ENCODE data around the gene ISOC2.

ISOC2 gene

DNA sequence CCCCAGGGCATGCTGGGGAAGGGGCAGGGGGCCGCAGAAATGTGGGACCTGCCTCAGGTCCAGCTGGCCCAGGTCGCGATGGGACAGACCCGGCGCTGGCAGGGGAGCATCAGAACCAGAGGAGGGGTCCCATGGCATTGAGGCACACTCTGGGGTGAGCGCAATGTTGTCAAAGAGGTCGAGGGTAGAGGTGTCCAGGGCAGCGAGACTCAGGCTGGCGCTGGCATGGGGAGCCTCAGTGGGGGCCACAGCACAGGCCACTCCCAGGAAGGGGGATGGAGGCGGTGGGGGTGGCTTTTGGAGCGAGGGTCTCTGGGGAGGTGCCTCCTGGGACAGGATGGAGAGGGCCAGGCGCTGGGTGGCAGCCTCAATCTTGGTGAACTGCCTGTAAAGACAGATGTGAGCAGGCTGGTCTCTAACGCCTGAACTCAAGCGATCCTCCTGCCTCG is 2.2 kb upstream of the ISOC2 start:
- no peak for DNase-seq
- TF ChIP-seq GATA1 (IDR thresholded peaks at IDR 0.05; ENCODE audit: low read depth, low read length) = no peak
- TF ChIP-seq POLR2A (IDR thresholded peaks at IDR 0.05; ENCODE audit: low read length) = no peak

DNA sequence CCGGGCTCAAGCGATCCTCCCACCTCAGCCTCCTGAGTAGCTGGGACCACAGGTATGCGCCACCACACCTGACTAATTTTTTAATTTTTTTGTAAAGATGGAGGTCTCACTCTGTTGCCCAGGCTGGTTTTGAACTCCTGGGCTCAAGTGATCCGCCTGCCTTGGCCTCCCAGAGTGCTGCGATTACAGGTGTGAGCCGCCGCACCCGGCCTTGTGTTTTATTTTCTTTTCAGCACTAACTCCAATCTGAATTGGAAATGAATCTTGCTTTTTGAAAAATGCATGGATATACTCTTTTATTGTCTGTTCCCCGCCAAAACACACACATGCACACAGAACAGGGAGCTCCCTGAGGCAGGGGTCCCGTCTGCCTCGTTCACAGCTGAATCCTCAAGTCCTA is 1.3 kb upstream of the ISOC2 start:
- TF ChIP-seq POLR2A (IDR thresholded peaks at IDR 0.05; ENCODE audit: low read length) = no peak
- TF ChIP-seq GATA1 (IDR thresholded peaks at IDR 0.05; ENCODE audit: low read depth, low read length) = no peak
- no peak for DNase-seq

DNA sequence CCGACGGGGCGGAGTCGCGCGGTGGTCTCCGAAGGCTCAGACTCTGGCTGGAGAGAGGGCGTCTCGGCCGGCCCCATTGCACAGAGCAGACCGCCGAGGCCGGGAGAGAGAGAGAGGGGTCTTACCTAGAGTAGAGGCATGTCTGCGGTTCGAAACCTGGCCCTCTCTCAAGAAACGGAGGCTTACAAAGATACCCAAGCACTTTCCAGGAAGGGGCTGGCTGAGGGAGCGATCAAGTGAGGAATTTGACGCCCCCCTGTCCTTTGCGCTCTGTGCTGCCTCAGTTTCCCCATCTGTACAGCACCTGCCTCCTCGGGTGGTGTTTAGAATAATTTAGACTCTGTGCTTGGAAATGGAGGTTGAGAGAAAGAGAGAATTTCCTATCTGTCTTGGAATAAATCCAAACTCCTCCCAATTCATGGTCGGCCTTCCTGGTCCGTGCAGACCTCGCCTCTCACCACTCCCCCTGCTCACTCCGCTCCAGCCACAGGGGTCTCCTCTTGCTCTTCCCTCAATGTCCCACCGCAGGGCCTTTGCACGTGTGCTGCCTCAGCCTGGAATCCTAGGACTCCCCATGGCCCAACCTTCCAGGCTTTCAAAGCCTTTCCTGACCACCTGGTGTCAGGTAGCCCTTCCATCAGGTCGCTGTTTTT is 658 bp upstream of the ISOC2 start:
- DNase-seq = peak; percentile 75 to 78
- TF ChIP-seq POLR2A (IDR thresholded peaks at IDR 0.05; ENCODE audit: low read length) = peak; percentile 76
- no peak for TF ChIP-seq GATA1 (IDR thresholded peaks at IDR 0.05; ENCODE audit: low read depth, low read length)

DNA sequence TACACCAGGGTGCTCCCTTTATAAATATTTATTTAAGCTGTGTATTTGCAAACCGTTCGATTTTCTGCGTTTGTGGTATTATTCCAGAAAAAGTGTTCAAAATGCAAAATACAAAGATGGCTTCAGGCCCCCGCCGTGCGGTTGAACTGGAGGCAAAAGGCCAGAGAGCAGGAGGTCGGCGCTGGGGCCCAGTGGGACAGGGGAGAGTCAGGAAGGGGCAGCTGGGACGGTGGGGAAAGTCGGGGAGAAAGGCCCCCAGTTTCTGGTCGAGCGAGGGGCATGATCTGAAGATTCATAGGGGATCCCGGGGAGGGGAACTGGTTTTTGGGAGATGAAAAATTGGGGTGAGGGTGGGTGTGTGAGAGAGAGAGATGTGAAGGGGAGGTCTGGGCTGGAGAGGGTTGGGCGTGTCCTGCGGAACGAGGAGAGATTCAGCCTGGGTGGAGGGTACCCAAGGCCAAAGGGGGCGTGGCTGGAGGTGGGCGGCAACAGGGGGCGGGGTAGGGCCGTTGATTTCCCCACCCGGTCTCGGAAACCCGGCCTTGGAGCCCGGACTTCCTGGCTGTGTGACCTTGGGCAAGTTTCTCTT is 678 bp downstream of the ISOC2 start:
- peak; percentile 91 to 92 for DNase-seq
- no peak for TF ChIP-seq GATA1 (IDR thresholded peaks at IDR 0.05; ENCODE audit: low read depth, low read length)

DNA sequence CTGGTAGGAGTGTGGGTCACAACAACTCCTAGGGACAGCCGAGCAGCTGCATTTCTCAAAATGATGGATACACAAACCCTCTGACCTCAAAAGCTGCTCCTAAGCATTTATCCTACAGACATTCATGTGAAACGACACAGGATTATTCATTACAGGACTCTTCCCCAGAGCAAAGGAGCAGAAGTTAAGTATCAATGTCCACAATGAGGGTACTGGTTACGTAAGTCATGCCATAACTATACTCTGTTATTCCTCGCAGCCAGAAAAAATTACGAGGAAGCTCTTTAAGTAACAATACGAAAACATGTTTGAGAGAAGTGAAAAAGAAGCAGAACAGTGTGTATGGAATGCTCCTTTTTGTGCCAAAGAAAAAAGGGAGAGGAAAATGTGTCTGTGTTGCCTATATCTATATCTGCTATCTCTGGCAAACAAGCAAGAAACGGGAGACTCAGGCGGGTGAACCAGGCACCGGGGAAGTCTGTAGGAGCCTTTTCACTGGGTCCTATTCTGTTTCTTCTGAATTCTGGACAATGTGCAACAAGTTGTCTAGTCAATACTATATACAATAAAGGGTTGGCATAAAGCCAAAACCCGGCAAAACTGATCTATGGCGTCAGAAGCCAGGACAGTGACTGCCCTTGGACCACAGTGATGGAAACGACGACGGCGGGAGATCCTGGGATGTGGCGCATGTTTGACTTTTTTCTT is 1.3 kb downstream of the ISOC2 start:
- DNase-seq = peak; percentile 44 to 58
- TF ChIP-seq GATA1 (IDR thresholded peaks at IDR 0.05; ENCODE audit: low read depth, low read length) (no peak), POLR2A (IDR thresholded peaks at IDR 0.05; ENCODE audit: low read length) (no peak)

DNA sequence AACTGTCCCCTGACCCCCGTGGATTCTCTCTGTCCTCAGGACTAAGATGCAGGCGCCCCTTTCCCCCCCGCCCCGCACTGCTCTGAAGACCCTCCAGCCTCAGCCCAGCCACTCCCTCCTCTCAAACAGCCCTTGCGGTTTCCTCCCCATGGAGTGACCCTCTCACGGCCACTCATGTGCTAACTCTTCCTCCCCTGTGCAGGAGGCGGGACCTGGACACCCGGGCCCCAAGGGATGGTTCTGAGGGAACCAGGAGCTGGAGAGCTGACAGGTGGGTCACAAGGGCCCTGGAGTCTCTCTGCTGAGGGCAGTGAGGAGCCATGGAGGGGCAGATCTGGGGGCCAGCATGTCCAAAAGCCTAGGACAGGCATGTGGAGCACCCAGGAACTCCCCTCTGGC is 1.9 kb downstream of the ISOC2 start:
- TF ChIP-seq POLR2A (IDR thresholded peaks at IDR 0.05; ENCODE audit: low read length) = no peak
- no peak for TF ChIP-seq GATA1 (IDR thresholded peaks at IDR 0.05; ENCODE audit: low read depth, low read length)
- DNase-seq = no peak

DNA sequence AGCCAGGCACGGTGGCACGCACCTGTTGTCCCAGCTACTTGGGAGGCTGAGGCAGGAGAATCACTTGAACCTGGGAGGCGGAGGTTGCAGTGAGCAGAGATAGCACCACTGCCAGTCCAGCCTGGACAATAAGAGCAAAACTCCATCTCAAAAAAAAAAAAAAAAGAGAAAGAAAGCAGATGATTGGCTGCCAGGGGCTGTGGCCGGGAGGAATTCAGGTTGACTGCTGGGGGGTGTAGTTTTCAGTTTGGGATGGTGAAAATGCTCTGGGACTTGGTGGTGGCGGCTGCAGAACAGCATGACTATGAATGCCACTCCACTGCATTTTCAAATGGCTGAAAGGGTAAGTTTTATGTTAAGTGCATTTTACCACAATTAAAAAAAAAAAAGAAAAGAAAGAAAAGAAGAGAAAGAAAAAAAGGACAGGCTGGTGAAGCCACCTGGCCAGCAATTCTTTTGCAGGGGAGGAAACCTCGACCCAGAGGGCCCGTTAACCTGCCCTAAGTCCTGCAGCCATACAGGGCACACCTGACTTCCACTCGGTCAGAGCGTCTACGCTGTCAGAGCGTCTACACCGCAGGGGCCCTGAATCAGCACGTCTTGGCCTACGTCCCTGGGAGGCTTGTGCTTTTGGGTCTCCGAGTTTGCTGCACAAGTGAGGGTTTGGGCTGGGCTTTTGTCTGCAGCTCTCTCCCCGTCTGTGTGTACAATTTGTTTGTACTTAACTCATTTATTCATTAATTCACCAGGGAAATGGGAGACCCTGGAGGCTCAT is 3.6 kb downstream of the ISOC2 start:
- TF ChIP-seq GATA1 (IDR thresholded peaks at IDR 0.05; ENCODE audit: low read depth, low read length) (no peak), POLR2A (IDR thresholded peaks at IDR 0.05; ENCODE audit: low read length) (no peak)
- DNase-seq = no peak

DNA sequence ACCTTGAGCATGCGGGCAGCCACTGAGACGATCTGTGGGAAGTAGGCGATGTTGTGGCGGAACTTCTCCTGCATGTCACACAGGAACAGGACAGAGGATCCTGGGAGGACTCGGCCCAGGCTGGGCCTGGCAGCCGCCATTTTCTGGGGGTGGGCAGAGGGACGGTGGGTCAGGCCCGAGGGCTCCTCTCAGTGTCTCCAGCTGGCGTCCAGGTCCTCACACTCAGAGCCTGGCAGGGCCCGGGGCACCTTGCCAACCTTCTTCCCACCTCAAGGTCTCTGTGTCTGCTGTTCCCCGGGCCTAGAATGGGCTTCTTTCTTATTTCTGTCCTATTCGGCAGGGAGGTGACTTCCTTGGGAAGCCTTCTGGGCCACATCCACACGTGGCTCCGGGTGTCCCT is 5.1 kb downstream of the ISOC2 start:
- TF ChIP-seq GATA1 (IDR thresholded peaks at IDR 0.05; ENCODE audit: low read depth, low read length) (no peak), POLR2A (IDR thresholded peaks at IDR 0.05; ENCODE audit: low read length) (no peak)
- DNase-seq = no peak

DNA sequence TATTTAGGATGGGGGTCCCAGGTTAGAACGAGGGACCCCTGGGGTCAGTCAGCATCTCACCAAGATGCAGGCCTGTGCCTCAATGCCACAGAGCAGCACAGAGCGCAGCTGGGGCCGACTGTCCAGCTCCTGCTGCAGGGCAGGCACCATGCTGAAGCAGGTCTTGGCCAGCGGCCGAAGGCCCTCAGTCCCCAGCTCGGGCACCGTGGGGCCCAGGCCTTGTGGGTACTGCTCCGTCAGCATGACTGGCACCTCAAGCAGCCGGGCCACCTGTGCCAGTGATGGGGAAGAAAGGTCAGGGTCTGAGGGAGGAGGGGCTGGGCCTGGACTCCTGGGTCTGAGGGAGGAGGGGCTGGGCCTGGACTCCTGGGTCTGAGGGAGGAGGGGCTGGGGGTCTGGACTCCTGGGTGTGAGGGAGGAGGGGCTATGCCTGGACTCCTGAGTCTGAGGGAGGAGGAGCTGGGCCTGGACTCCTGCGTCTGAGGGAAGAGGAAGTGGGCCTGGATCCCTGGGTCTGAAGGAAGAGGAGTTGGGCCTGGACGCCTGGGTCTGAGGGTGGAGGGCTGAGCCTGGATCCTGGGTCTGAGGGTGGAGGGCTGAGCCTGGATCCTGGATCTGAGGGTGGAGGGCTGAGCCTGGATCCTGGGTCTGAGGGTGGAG is 5.7 kb downstream of the ISOC2 start:
- no peak for TF ChIP-seq GATA1 (IDR thresholded peaks at IDR 0.05; ENCODE audit: low read depth, low read length)
- TF ChIP-seq POLR2A (IDR thresholded peaks at IDR 0.05; ENCODE audit: low read length) = no peak
- no peak for DNase-seq

DNA sequence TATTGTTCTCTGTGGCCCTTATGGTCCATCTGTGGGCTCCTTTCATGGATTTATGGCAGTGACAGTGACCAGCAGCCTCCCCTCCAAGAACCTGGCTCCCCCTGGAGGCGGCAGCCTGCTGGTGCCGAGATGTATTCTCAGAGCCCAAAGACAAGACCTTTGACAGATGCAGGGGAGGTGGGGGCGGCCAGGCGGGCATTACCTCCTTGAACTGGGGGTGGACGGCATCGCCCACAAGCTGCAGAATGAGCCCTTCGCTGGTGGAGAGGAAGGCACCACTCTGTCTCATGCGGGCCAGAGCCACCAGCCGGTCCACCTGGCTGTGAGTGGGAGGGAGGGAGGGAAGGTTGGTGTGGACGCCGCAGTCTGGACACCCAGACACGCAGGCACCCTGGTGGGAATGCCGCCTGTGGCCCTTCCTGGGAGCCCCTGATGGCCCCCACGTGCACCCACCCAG is 6.6 kb downstream of the ISOC2 start:
- peak; percentile 71 to 83 for DNase-seq
- TF ChIP-seq POLR2A (IDR thresholded peaks at IDR 0.05; ENCODE audit: low read length) (no peak), GATA1 (IDR thresholded peaks at IDR 0.05; ENCODE audit: low read depth, low read length) (no peak)

DNA sequence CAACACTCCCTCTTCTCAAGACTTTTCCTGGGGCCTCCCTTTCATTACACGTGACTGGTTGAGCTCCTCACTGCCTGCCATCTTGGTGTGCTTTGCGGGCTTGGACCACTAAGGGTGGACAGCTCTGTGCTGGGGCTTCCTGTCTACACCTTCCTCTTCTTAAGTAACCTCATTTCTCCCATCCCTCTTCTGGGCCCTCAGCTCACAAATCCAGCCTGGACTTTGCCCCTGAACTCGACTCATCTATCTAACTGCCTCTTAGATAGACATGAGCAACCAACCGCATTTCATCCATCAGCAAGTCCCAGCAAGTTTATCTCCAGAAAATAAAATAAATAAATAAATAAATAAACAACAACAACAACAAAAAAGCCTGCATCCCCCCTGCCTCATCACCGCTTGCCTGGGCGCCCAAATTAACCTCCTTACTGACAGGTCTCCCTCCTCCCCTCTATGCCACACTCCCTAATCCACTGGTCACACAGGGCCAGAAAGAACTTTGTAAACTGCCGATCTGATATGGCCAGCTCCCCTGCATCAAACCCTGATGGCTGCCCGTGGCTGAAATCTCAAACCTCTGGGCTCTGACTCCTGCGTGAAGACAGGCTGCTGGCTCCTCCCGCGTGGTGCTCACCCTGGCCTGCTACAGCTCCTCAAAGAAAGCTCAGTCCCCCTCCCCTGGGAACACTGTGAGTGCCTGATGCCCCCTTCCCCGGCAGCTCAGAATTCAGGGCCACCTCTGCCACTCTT is 7.8 kb downstream of the ISOC2 start:
- TF ChIP-seq POLR2A (IDR thresholded peaks at IDR 0.05; ENCODE audit: low read length) (no peak), GATA1 (IDR thresholded peaks at IDR 0.05; ENCODE audit: low read depth, low read length) (no peak)
- DNase-seq = peak in 1 of 2 experiments; percentile 51

DNA sequence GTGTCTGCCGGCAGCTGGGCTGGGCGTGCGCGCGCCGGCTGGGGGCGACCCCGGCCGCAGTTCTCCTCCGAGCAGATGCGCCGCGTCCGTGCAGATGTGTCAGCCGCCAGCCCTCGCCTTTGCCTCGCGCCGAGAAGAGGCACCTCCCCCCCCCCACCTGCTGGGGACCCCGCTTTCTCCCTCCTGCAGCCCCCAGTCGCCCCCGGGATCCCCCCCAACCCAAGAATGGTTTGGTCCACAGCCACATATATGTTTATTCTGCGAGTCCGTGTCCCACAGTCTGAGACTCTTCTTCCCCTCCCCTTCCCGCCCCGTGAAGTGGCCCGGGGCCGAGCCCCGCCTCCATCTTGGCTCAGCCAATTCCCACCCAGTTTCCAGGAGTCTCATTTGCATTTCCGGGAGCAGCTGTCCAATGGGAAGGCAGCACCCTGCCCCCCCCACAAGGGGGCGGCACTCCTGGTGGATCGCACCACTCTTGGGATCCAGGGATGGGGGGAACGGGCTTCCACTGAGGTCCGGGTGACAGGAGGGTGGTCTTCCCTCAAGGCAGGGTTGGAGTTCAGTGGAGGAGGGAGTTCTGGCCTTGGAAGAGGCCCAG is 8.6 kb downstream of the ISOC2 start:
- TF ChIP-seq GATA1 (IDR thresholded peaks at IDR 0.05; ENCODE audit: low read depth, low read length) (no peak), POLR2A (IDR thresholded peaks at IDR 0.05; ENCODE audit: low read length) (no peak)
- peak; percentile 85 to 88 for DNase-seq

Measured in erythroblast (primary cell).